Tibial nerve (tissue), 4 donors: ENCODE measurements around the gene TDP1. TPM values are rescaled to one million over a fixed set of nuclear protein-coding genes. Genes with fewer than 3 reads are reported as not detected.

Experiments used
- DNase-seq, 2 donors: peaks; one replicate each; pipeline ENCODE4 v3.0.0-alpha.2; 2019; ENCODE audit warnings: low spot score in 2 of 2
- H3K27ac ChIP-seq, 4 donors: fragments of 200-600 bp; sonication (generic) in 3 of 4; one replicate each; pipeline ENCODE4 v1.5.1; 2017 to 2019; ENCODE audit warnings: mild to moderate bottlenecking in 1 of 4
- H3K27me3 ChIP-seq, 2 donors: fragments of 200-600 bp; sonication (generic) in 1 of 2; one replicate each; pipeline versions ENCODE4 v1.5.1 to v1.6.0; 2017 to 2019
- H3K36me3 ChIP-seq, 3 donors: fragments of 200-600 bp; sonication (generic); one replicate each; pipeline ENCODE4 v1.5.1; 2018 to 2019
- H3K4me1 ChIP-seq, 4 donors: fragments of 200-600 bp; sonication (generic) in 3 of 4; one replicate each; pipeline ENCODE4 v1.5.1; 2017 to 2019
- H3K4me3 ChIP-seq, 4 donors: fragments of 200-600 bp; sonication (generic) in 3 of 4; one replicate each; pipeline ENCODE4 v1.5.1; 2017 to 2019; ENCODE audit warnings: mild to moderate bottlenecking in 1 of 4, moderate library complexity in 1 of 4
- H3K9me3 ChIP-seq, 4 donors: fragments of 200-600 bp; sonication (generic) in 3 of 4; one replicate each; pipeline ENCODE4 v1.5.1; 2017 to 2019
- EP300 ChIP-seq, 2 donors: sonication (generic); formaldehyde crosslinking; IDR thresholded peaks; one replicate each; pipeline ENCODE4 v1.6.1; 2017; ENCODE audit warnings: antibody characterized with exemption in 2 of 2, mild to moderate bottlenecking in 1 of 2
- POLR2A ChIP-seq, 2 donors: fragments of 450-650 bp; IDR thresholded peaks; one replicate each; pipeline ENCODE4 v1.6.1; 2017; ENCODE audit warnings: antibody characterized with exemption in 2 of 2, mild to moderate bottlenecking in 2 of 2, moderate library complexity in 2 of 2
- WGBS, 2 donors: methylation state at CpG; one replicate each; pipeline ENCODE4 v1.1.5; 2018; 5-methylcytosine and 5-hydroxymethylcytosine counted together
- total RNA-seq, 4 donors: library from RNA; depleted of rRNA; stranded (reverse); fragments of >200 nt; gene quantifications; one replicate each; pipeline ENCODE4 v1.1.0, GENCODE V29; 2016
- TF ChIP-seq, protein P1 (sequence below), 5 experiments: fragments of 200-600 bp in 3 of 5; fragments of 450-650 bp in 2 of 5; sonication (generic) in 3 of 5; IDR thresholded peaks; one replicate each; pipeline ENCODE4 v1.5.1; 2016 to 2019; ENCODE audit warnings: antibody characterized with exemption in 5 of 5, mild to moderate bottlenecking in 3 of 5, moderate library complexity in 2 of 5

TDP1 gene
- total RNA-seq, 4 donors from 2014 or later, result 5.9 to 9.0 (median 6.5) TPM

- Histone ChIP-seq H3K4me1 (no peaks in the 10 kb centered on the region), H3K4me3 (no peak overlapping the region), H3K36me3 (peaks cover 0 to 5% (median 0%) of the 10 kb centered on the region in 3 donors), H3K9me3 (no peaks in the 10 kb centered on the region), H3K27ac (no peak overlapping the region), H3K27me3 (no peaks in the 10 kb centered on the region)
- WGBS, 2 donors, result 32 to 38% methylated on average over 3 of the region's 3 CpGs
- no peak for DNase-seq
- TF ChIP-seq POLR2A (IDR thresholded peaks at IDR 0.05), result no peak
- TF ChIP-seq, protein P1, sequence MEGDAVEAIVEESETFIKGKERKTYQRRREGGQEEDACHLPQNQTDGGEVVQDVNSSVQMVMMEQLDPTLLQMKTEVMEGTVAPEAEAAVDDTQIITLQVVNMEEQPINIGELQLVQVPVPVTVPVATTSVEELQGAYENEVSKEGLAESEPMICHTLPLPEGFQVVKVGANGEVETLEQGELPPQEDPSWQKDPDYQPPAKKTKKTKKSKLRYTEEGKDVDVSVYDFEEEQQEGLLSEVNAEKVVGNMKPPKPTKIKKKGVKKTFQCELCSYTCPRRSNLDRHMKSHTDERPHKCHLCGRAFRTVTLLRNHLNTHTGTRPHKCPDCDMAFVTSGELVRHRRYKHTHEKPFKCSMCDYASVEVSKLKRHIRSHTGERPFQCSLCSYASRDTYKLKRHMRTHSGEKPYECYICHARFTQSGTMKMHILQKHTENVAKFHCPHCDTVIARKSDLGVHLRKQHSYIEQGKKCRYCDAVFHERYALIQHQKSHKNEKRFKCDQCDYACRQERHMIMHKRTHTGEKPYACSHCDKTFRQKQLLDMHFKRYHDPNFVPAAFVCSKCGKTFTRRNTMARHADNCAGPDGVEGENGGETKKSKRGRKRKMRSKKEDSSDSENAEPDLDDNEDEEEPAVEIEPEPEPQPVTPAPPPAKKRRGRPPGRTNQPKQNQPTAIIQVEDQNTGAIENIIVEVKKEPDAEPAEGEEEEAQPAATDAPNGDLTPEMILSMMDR (IDR thresholded peaks at IDR 0.05), result no peak
Observed at GRCh38 chr14:89936654-89937185, 19.0 kb upstream of the TDP1 start.

DNA sequence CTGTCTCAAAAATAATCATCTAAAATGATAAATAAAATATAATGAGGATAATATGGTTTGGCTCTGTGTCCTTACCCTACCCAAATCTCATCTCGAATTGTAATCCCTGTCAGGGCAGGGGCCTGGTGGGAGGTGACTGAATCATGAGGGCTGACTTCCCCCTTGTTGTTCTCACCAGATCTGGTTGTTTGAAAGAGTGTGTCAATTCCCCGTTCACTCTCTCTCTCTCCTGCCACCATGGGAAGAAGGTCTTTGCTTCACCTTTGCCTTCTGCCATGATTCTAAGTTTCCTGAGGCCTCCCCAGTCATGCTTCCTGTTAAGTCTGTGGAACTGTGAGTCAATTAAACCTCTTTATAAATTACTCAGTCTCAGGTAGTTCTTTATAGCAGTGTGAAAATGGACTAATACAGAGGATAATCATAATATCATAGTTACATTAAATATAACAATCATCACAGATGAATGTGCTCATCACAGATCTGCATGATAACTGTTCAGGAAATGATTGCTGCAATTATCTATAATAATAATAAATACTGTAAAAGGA is 13.8 kb upstream of the TDP1 start:
- no peaks in the 10 kb centered on the region for H3K36me3 ChIP-seq
- no peaks in the 10 kb centered on the region for H3K9me3 ChIP-seq
- H3K4me1 ChIP-seq, result no peaks in the 10 kb centered on the region
- no peaks in the 10 kb centered on the region for H3K27me3 ChIP-seq
- H3K4me3 ChIP-seq, result no peak overlapping the region
- WGBS, 2 donors, result 66 to 81% methylated on average over 2 of the region's 2 CpGs
- DNase-seq, result no peak
- TF ChIP-seq POLR2A (IDR thresholded peaks at IDR 0.05) (no peak), EP300 (IDR thresholded peaks at IDR 0.05) (no peak)
- TF ChIP-seq, protein P1 (IDR thresholded peaks at IDR 0.05), result no peak
- no peak overlapping the region for H3K27ac ChIP-seq

DNA sequence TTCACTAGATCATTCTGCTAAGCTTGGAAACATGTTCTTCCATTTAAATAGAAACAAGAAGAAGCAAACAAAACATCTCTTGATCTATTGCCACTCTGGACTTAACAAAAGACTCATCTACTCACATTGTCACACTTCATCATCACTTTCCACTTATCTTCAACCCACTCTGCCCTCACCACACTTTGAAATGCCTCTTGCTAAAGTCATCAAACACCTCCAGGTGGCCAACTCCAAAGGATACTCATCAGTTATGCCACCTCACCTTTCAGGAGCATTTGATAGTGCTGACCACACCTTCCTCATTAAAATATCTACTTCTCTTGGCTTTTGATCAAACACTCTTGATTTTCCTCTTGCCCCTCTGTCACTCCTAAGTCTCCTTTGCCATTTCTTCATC is 8.4 kb upstream of the TDP1 start:
- Histone ChIP-seq H3K4me3 (no peak overlapping the region), H3K36me3 (peaks cover 0 to 25% (median 0%) of the 10 kb centered on the region in 3 donors), H3K27me3 (no peaks in the 10 kb centered on the region), H3K27ac (no peak overlapping the region), H3K9me3 (no peaks in the 10 kb centered on the region), H3K4me1 (no peaks in the 10 kb centered on the region)
- DNase-seq, result no peak
- no peak for TF ChIP-seq POLR2A (IDR thresholded peaks at IDR 0.05)
- no peak for TF ChIP-seq EP300 (IDR thresholded peaks at IDR 0.05)
- TF ChIP-seq, protein P1 (IDR thresholded peaks at IDR 0.05), result no peak

GRCh38 chr14:89952576-89952975 is 3.2 kb upstream of the TDP1 start:
- WGBS, 2 donors, result 68 to 74% methylated on average over 2 of the region's 2 CpGs
- H3K4me1 ChIP-seq, result peaks cover 0 to 21% (median 11%) of the 10 kb centered on the region in 4 donors
- H3K4me3 ChIP-seq, result no peak overlapping the region
- no peak for DNase-seq
- peaks cover 0 to 25% (median 0%) of the 10 kb centered on the region in 3 donors for H3K36me3 ChIP-seq
- TF ChIP-seq POLR2A (IDR thresholded peaks at IDR 0.05), result no peak
- H3K9me3 ChIP-seq, result no peaks in the 10 kb centered on the region
- H3K27me3 ChIP-seq, result no peaks in the 10 kb centered on the region
- H3K27ac ChIP-seq, result no peak overlapping the region

DNA sequence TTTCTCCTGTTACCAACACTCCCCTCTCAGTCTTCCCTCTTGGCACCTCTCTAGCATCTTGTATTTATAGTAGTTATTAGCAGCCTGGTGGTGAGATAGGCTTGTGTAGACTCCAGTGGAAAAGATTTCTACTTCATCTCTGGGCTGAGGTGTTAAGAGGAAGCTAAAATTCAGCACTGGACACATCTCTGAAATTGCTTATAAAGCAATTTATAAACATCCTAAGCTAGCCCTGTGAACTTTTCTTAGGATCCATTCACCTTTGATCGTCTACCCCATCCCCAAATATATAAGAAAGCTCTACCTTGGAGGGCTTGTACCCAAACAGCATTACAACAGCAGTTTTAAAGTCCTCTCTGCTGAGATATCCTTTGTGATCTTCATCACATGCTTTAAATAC is 2.1 kb upstream of the TDP1 start:
- Histone ChIP-seq H3K36me3 (peaks cover 0 to 31% (median 0%) of the 10 kb centered on the region in 3 donors), H3K27me3 (no peaks in the 10 kb centered on the region), H3K9me3 (no peaks in the 10 kb centered on the region), H3K4me3 (no peak overlapping the region), H3K4me1 (peaks cover 0 to 26% (median 11%) of the 10 kb centered on the region in 4 donors), H3K27ac (no peak overlapping the region)
- WGBS, 2 donors, result 43 to 50% methylated on average over 1 of the region's 1 CpG
- no peak for DNase-seq
- no peak for TF ChIP-seq EP300 (IDR thresholded peaks at IDR 0.05)
- TF ChIP-seq, protein P1 (IDR thresholded peaks at IDR 0.05), result no peak
- TF ChIP-seq POLR2A (IDR thresholded peaks at IDR 0.05), result no peak
